Measurements from ENCODE around the gene PLD6.

GRCh38 chr17:17153071-17153470 lies 53.1 kb downstream of the PLD6 start:
- no peak for TF ChIP-seq EZH2 (IDR thresholded peaks at IDR 0.05; ENCODE audit: low read length, unreplicated experiment)
- no peak for TF ChIP-seq CTCF (conservative IDR thresholded peaks at IDR 0.05; ENCODE audit: low read depth, low read length)
- no peak for TF ChIP-seq EZH2phosphoT487 (IDR thresholded peaks at IDR 0.05; ENCODE audit: borderline replicate concordance, low read length)

All from PC-3 (cell line).